ENCODE results near the gene TANC1.
"Not testable (repeated sequence)": the region's sequence is repeated elsewhere in the genome, so short reads cannot be mapped to it uniquely, and the experiment has no call there.

TANC1 gene

DNA sequence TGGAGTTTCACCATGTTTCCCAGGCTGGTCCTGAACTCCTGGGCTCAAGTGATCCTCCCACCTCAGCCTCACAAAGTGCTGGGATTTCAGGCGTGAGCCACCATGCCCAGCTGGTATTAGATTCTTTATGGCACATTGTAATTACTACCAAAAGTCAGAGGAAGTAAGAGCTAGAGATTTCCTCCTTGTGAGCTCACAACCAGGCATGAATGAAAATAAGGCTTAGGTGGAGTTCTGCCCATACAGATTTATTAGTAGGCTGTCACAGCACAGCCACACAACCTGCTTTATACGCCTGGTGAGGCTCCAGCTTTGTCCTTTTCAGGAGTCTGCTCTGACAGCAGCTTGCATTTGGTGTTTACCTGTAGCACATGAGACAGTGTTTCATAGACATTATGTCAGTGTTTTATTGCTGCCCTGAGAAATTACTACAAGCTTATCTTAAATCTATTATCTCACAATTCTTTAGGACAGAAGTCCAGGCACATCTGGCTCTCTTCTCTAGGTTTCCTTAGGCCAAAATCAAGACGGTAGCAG, 156.6 kb downstream of the TANC1 start:
- no peak for DNase-seq

DNA sequence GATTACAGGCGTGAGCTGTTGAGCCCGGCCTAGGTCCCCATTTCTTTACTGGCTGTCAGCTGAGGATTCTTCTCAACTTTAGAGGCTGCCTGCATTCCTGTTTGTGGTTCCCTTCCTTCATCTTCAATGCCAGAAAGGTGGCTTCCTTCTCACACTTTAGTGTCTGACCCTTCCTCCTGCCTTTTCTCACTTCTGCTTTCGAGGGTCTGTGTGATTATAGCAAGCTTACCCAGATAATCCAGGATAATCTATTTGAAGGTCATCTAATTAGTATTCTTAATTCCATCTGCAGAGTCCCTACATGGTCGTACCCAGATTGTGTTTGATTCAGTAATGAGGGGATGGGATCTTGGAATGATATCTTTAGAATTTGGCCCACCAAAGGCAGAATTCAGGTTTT, 157.4 kb downstream of the TANC1 start:
- no peak for DNase-seq

DNA sequence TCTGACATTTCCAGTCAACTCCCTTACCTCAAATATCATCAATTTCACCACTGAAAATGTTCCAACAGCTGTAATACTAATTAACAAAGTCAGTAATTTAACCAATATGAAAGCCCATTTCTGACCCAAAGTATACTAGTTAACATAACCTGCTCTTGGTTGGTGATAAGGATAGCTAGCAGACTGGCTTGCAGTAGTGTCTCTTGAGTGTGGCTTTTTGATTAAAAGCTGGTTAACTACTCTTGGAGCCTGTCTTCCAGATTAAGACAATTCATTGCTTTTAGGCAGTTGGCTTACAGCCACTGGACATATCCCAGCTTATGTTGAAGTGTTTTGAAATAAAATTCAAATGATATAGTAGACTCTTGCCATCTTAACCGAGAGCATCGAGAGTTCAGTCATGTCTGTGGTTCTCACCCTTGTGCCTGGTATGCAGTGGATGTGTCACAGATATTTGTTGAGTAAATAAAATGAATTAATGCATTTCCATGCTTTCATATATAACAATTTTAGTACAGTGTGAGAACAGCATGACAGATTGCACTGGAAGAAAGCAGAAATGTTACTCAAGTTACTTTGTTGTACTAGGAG, 158.1 kb downstream of the TANC1 start:
- no peak for DNase-seq

DNA sequence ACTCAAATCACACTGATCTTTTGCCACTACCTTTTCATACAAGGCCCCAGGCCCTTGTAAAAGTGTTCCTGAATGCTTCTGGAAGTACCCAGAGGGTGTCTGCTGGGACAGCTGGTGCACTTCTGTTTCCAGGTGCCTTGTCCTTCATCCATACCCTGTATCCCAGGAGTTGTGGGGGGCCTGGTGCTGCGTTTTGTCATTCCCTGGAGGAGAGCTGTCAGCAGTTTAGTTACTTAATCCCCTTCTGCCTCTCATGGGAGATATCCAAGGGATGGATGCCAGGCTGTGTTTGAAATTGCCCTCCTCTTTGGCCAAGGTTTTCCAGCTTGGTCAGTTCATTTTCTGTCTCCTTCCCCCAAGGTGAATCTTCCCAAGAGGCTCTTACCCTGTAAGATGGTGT, 159.8 kb downstream of the TANC1 start:
- no peak for DNase-seq

DNA sequence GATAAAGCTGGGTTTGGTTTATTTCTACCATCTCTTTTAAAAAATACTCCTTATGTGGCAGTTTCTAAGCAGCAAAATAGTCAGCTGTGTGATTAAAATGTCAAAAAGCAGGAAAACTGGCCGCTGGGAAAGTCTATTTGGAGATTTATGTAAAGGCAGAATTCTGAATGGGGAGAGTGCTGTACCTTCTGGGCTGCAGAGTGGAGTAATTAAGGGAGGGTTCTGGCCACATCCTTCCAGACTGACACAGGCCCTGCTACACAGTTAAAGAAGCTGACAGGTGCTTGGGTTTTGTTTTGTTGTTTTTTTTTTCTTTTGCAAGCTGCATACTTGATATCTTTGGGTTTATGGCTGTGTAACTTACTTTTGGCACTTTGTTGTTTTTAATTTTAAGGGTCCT, 160.8 kb downstream of the TANC1 start:
- DNase-seq: no peak

DNA sequence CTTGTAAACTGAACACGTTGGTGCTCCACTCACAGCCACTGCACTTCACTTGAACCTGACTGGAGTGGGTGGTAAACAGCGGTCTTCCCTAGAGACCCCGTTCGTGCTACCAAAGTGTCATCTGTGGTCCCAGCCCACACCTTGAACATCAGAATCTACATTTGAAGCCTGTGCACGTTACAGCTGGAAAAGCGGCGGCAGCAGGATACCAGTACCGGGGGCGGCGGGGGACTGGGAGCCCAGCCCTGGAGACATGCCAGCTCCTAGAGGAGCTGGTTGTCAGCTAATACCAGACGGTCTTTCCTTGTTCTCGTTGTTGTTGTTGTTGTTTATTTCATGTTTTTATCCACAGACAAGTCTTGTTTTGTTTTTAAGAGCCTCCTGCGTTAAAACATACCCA, 161.4 kb downstream of the TANC1 start:
- DNase-seq: no peak

DNA sequence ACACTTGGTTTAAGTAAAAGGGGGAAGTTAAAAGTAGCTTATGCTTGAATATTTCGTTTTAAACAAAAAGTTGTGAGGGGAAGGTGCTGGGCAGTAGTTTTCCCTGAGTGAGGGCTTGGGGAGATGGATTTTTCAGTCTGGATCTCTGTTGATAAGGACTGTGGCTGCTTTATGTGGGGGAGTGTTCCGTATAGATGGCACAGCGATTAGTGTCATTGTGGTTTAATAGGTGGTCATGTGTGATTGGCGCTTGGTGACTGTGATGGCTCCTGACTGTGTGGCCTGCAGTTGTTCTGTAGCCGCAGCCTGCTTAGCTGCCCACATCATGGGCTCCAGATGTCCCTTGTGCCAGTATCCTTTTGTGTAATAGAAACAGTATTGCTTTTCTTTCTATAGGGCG, 161.9 kb downstream of the TANC1 start:
- no peak for DNase-seq

DNA sequence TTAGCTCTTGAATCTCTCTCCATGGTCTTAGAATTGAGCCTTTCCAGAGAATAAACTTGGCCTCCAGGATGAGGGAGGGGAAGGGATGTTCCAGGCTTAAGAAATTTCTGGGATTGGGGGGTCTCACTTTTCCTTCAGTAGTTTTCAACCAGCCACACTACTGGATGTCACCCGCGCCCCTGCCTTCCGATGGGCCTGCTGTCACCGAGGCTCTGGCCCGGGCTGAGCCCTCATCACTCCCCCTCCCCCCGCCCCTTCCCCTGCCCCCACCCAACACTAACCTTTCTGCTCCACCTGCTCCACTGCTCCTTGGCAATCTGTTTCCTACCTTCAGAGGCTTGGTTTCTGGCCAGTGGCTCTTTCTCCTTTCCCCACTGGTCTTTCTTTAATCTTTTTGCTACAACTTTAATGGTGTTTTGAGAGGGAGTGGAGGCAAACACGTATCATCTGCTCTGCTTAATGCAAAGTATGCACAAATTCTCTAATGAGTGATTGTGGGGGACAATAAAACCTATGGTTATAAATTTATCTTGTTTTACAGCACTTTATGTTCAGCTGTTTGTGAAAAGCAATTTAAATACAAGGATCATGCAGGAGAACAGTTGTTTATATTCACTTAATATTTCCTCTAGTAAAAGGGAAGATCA, 162.9 kb downstream of the TANC1 start:
- no peak for DNase-seq

DNA sequence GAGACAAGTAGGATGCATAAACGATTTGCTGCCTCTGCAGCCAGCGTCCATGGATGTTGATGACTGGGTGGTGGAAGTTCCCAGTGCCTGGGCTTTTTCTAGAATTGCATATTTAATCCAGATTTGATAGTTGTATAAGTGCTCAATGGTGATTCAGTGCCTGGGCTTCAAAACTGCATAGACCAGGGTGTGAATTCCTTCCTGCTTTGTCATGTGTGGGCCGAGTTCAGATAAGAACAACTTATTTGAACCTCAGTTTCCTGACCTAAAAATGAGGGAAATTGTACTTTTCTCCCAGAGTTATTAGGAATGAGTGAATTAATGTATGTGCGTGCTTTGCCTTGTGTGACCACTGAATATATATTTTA, 163.5 kb downstream of the TANC1 start:
- DNase-seq: no peak

DNA sequence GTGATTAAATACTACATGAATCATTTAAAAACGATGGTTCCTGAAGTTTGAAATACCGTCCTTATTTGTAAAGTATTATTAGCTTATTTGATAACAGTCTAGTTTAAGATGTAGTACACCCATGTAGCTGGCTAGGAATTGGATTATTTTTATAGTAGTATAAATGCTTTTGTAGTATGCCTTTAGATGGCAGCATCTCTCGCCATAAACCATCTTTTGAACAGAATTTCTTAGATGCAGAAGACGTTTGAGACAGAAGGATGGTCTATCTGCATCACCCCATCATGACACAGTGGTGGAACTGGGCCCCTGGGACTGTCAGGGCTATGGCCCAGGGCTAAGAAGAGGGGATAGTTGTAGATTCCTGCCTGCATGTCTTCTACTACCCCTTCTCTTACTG, 165.4 kb downstream of the TANC1 start:
- no peak for DNase-seq

DNA sequence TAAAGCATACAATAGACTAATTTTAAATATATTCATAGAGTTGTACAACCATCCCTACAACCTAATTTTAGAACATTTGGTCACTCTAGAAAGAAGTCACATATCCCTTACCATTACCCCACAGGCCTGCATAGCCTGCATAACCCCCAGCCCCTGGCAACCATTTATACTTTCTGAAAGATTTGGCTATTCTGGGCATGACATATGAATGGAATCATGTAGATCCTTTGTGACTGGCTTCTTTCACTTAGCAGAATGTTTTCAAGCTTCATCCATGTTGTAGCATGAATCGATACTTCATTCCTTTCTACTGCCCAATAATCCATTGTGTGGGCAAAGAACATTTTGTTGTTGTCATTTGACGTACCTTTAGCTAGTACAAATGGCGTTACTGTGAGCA, 166.5 kb downstream of the TANC1 start:
- DNase-seq: no peak

DNA sequence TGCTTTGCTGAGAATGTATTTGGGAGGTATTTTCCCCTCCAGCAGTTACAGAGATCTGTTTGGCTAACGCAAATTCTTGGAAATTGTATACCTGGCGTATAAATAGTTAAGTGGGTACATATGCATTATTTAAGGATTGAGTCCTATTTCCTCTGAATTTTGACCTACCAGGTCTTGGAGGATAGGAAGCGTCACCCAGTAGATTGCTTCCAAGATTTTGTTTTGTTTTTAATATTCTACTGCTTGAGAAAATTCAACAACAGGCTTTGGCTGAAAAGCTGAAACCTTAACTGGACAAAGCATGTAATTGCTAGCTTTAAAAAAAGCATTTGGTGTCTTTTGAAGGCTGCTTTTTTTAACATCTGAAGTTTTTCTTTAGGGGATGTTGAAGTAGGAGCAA, 168.0 kb downstream of the TANC1 start:
- DNase-seq: no peak

DNA sequence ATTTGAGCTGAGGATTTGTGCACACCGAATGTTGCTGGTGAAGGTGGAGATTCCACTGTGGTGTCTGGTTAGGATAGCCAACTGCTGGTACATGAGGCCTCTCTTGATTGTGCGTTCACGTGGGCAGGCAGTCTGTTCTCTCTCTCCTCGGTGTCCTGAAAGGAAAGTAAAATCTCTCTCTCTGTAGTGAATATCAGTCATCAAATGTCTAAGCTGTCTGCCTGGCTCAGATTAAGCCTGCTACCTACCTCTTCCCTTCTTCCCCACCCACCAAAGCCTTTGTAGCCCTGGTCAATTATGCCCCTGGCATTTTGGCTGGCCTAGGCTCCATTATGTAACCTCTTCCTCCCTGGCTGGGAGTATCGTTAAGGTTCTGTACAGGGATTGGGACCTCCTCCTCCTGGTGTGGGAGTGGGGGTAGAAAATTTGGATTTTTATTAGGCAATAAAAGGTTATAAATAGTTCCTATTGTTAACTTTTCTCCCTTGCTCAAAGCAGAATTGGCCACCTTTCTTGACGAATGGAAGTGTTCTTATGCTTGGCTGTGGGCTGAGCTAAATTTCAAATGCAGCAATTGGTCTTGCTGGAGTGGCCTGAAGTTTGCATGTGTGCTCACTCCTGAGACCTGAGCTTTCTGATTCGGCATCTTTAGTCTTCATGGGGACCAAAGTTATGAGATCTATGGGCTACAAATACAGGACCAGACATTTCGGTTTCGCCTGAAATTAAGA, 169.2 kb downstream of the TANC1 start:
- DNase-seq: no peak

DNA sequence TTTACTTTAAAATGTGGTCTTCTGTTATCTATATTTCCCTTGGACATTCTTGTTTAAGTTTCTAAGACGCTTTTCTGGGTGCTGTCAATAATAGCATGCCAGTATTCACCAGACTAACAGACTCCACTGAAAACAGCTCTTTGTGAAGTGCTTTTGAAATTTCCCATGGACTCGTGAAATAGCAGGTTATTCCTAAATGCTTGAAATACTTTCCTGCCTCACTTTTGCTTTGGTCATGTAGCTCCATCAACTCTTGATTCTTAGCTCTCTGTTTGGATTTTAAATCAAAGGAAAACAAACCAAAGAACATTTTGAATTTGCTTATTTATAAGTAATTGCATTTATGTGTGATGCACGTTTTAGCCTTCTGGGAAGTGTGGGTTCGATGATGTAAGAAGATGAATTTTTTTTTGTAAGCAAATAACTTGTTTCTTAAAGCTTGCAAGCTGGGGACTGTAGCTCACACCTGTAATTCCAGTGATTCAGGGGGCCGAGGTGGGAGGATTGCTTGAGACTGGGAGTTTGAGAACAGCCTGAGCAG, 170.3 kb downstream of the TANC1 start:
- DNase-seq: no peak

DNA sequence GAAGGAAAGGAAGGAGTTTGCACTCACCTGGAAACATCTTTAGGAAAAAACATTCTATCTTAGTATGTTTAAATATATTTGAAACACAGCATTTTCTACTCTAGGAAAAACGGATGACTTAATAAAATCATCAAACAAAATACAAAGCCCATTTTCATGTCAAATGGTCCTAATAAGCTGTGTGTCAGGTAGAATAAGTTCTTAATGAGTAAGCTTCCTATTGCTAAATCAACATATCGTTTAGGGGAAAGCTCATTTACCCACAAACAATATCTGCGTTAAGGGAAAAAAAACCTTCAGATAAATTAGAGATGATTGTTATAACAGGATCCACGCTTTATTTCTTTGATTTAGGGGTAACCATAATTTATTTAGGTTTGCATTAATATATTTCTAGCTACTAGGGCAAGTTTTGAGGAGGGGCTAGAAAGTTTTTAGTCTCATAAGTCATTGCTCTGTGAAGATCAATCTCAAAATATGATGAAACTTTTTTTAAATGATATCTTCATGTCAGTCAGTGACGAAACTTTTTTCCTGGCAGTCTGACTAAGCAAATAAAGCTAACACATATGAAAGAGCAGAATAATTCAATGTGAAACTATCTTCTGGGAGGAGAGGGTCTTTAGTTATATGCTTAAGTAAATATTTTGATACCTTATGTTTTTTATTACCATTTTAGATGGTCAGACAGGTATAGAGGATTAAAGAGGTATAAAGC, 170.9 kb downstream of the TANC1 start:
- DNase-seq: no peak

DNA sequence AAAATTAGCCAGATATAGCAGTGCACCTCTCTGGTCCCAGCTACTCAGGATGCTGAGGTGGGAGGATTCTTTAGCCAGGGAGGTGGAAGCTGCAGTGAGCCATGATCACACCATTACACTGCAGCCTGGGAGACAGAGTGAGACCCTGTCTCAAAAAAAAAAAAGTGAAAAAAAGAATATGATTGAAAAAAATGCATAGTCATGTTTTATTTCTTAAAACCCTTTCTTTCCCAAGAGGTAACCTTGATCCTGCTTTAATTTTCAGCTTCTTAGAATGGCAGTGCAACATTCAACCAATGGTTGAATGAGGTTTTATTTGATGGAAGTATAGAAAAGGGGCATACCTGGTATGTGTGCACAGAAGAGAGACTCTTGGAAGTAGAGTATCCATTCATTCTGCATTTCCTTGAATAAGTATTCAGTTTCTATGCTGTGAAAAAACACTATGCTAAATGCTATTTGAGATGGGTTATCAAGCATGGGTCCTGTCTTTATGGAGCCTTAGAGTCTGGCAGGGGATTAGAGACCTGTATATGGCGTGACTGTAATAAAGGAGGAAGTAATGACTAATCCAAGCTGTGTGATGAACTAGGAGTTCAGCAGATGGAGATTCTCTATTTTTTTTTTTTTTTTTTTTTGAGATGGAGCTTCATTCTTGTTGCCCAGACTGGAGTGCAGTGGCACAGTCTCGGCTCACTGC, 171.8 kb downstream of the TANC1 start:
- no peak for DNase-seq

DNA sequence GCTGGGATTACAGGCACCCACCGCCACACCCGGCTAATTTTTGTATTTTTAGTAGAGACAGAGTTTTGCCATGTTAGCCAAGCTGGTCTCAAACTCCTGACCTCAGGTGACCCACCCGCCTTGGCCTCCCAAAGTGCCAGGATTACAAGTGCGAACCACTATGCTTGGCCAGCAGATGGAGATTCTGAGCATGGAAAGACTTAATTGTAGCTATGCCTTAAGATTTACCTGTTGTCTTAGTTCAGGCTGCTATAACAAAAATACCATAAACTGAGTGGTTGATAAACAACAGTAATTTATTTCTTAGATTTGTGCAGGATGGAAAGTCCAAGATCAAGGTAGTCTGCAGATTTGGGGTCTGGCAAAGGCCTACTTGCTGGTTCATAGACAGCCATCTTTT, 172.4 kb downstream of the TANC1 start:
- DNase-seq: not testable (repeated sequence)

DNA sequence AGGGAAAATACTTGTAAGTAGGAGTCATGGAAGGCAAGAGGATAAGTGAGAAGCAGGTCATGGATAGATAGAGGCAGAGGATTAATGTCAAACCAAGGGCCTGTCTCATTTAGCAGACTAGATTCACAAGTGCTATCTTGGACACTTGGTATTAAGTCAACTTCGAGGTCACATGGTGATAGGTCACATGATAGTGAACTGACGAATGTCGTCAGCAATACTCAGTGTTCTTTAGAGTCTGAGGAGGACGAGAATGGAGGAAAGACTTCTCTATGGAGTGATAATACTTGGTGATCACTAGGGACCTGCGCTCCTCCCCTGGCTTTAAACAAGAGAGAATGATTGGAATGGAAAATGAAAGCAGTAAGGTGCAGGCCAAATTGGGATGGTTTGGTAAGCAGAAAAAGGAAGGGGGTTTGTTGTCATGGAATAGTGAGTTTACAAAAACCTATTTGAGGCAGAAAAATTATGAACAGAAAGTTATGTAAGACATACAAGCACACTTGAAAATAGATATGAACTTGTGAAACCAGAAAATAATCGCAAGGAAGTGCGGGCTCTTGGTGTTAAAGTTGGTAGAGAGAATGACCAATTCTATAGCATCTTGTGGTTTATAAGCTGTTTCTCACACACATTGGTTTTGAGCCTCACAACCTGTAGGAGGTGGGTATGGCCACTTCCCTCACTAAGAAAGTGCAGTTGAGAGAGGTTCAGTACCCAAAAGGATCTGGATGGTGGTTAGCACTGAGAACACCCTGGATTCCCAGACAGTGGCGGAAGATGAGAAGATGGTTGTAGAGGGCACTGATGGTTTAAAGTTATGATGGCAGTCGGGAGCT, 176.6 kb downstream of the TANC1 start:
- DNase-seq: no peak

DNA sequence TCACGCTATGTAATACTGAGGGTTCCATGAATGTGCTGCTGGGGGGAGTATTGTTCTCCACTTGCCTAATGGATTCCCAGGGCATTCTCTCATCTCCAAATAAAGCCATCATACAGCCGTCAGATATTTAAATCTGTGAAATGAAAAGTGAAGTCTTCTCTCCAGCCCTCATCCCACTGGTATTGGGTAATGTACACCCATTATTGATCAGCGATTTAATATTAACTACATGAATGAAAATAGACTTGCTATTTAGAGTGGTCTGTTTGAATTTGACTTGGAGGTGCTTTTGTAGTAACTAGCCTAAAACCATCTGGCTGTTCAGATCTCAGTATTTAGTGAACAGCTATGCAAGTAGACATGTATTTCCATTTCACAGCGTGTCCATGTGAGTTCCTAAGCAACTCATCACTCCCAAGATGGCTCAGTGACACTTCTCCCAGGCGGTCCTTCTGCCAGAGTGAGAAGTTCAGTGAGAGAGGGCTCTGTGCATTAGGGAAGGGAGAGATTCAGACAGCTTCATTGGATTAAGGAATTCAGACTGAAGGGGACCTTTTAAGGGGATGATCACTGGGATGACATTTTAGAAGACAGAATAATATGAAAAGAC, 177.4 kb downstream of the TANC1 start:
- DNase-seq: no peak

DNA sequence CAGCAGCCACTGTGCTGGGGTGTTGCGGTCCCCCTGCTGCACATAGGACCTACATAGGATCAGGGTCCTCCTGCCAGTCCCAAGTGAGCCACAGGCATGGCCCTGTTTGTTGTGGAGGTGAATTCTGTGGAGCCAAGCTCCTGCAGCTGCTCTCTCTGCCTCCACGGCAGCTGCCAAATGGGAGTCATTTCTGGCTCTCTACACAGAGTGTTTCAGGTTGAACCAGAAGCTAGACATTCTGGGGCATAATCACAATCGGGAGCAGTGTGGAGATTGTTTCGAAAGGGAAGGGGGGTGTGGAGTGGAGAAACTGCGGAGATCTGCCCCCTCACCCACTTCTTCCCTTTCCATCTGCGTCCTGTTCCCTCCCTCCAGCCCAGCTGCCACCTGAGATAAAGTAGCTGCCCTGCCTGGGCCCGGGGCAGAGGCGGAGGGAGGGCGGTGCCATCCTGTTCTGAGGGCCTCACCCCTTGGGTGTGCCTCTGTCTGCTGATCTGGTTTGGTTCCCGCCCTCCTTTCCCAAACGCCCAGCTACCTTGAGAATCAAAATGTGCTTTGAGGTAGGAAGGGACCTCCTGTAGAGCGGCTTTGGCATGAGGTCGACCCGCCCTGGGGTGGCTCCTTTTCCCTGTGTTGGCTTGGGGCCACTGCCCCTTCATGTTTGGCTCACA, 178.7 kb downstream of the TANC1 start:
- DNase-seq: no peak

DNA sequence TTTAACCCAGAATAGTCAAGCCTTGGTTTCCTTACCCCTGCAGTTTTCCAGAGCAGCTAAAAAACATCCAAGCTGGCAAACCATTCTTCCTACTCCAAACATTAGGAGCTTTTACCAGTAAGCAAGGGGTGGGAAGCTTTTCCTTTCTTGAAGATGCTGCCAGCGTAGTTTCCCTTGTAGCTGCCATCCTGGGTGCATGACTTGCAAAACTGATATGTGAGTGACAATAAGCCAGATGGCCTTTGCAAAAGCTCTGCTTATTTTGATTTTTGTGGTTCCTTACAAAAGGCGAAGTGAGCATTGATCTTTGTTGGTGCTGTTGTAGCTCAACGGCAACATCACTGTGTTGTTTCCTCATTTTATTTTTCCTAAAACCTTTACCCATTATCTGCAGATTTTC, 179.2 kb downstream of the TANC1 start:
- DNase-seq: no peak
